SU-DHL-6 (cell line): ENCODE data around the gene PIK3R6.

ENCODE experiments used
- EZH2phosphoT487 ChIP-seq: fragments of 200-600 bp; sonication (generic), shearing (Covaris generic); conservative IDR thresholded peaks from 2 replicates; pipeline ENCODE4 v1.6.1; 2018; ENCODE audit warnings: mild to moderate bottlenecking, antibody characterized with exemption, low read length, moderate library complexity, mixed read lengths
- TF ChIP-seq, protein P1 (sequence below): fragments of 200-600 bp; sonication (generic); IDR thresholded peaks from one replicate; pipeline ENCODE4 v1.5.1; 2017; ENCODE audit warnings: antibody characterized with exemption, mild to moderate bottlenecking, low read length, moderate library complexity; ENCODE audit not compliant: insufficient read depth, poor library complexity, severe bottlenecking

GRCh38 chr17:8868092-8868491 lies 618 bp upstream of the PIK3R6 start:
- TF ChIP-seq, protein P1, sequence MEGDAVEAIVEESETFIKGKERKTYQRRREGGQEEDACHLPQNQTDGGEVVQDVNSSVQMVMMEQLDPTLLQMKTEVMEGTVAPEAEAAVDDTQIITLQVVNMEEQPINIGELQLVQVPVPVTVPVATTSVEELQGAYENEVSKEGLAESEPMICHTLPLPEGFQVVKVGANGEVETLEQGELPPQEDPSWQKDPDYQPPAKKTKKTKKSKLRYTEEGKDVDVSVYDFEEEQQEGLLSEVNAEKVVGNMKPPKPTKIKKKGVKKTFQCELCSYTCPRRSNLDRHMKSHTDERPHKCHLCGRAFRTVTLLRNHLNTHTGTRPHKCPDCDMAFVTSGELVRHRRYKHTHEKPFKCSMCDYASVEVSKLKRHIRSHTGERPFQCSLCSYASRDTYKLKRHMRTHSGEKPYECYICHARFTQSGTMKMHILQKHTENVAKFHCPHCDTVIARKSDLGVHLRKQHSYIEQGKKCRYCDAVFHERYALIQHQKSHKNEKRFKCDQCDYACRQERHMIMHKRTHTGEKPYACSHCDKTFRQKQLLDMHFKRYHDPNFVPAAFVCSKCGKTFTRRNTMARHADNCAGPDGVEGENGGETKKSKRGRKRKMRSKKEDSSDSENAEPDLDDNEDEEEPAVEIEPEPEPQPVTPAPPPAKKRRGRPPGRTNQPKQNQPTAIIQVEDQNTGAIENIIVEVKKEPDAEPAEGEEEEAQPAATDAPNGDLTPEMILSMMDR: no peak
- TF ChIP-seq EZH2phosphoT487: no peak
